Stomach (tissue), 9 donors: Measurements from ENCODE around the gene BFSP1. TPM values are rescaled to one million over a fixed set of nuclear protein-coding genes. Genes with fewer than 3 reads are reported as not detected.

Experiments
- DNase-seq, 2 donors: peaks; one replicate each; pipeline versions ENCODE4 v3.0.0 to v3.0.0-alpha.2; 2013 to 2019
- H3K27ac ChIP-seq, 5 donors: fragments of 200-600 bp in 4 of 5; sonication (generic) in 4 of 5; one replicate each; pipeline ENCODE4 v1.5.1; 2013 to 2019; ENCODE audit warnings: mild to moderate bottlenecking in 1 of 5, moderate library complexity in 1 of 5
- H3K27me3 ChIP-seq, 3 donors: fragments of 200-600 bp; sonication (generic); one replicate each; pipeline ENCODE4 v1.5.1; 2017 to 2019; ENCODE audit warnings: mixed run types in 1 of 3
- H3K36me3 ChIP-seq, 4 donors: fragments of 200-600 bp; sonication (generic); 1 replicate in 3 of 4; 2 replicates in 1 of 4; pipeline ENCODE4 v1.5.1; 2016 to 2019
- H3K4me1 ChIP-seq, 4 donors: fragments of 200-600 bp; sonication (generic); one replicate each; pipeline ENCODE4 v1.5.1; 2016 to 2019
- H3K4me3 ChIP-seq, 4 donors: fragments of 200-600 bp; sonication (generic) in 3 of 4; one replicate each; pipeline ENCODE4 v1.5.1; 2016 to 2019; ENCODE audit warnings: mild to moderate bottlenecking in 1 of 4
- H3K9me3 ChIP-seq, 4 donors: fragments of 200-600 bp; sonication (generic); one replicate each; pipeline ENCODE4 v1.5.1; 2016 to 2019
- EP300 ChIP-seq: sonication (generic); formaldehyde crosslinking; IDR thresholded peaks from one replicate; pipeline ENCODE4 v1.6.1; 2017; ENCODE audit warnings: antibody characterized with exemption
- POLR2A ChIP-seq, 4 donors: fragments of 450-650 bp; IDR thresholded peaks; one replicate each; pipeline ENCODE4 v1.6.1; 2016; ENCODE audit warnings: antibody characterized with exemption in 4 of 4, control low read depth in 2 of 4, mild to moderate bottlenecking in 1 of 4, moderate library complexity in 1 of 4
- POLR2AphosphoS5 ChIP-seq, 3 donors: sonication (generic); formaldehyde crosslinking; IDR thresholded peaks; one replicate each; pipeline ENCODE4 v1.6.1; 2016; ENCODE audit warnings: antibody characterized with exemption in 3 of 3
- WGBS, 5 donors: extraction: QIAGEN DNeasy Blood & Tissue Kit in 3 of 5; methylation state at CpG; one replicate each; pipeline versions ENCODE4 v1.1.5 to v1.1.7; 2013 to 2018; 5-methylcytosine and 5-hydroxymethylcytosine counted together
- intact Hi-C: fragments of 100-400 bp; cut with DNase I; formaldehyde crosslinking; loops from one replicate; pipeline ENCODE4 v1.15.1; 2023; ENCODE audit warnings: low total_unique reads
- polyA plus RNA-seq, 3 donors: library from polyadenylated mRNA; stranded (reverse); fragments of 200-250 nt; gene quantifications; one replicate each; pipeline ENCODE4 v1.2.3, GENCODE V29; 2013
- total RNA-seq, 5 donors: library from RNA; depleted of rRNA; stranded (reverse); fragments of >200 nt; gene quantifications; one replicate each; pipeline versions ENCODE4 v1.1.0 to v1.2.3, GENCODE V29; 2014 to 2016
- TF ChIP-seq, protein P1 (sequence below), 7 experiments: fragments of 450-650 bp in 4 of 7; fragments of 200-600 bp in 3 of 7; sonication (generic) in 3 of 7; IDR thresholded peaks; one replicate each; pipeline ENCODE4 v1.5.1; 2016 to 2019; ENCODE audit warnings: antibody characterized with exemption in 7 of 7, control low read depth in 2 of 7, mild to moderate bottlenecking in 1 of 7
- donor health status: healthy with polysubstance abuse.
- donor health status: Bipolar disorder and iron deficiency.
- donor health status: healthy.

BFSP1 gene
- total and polyA plus RNA-seq, 8 donors = 0.70 to 7.1 (median 1.7) TPM; not detected in 3

DNA sequence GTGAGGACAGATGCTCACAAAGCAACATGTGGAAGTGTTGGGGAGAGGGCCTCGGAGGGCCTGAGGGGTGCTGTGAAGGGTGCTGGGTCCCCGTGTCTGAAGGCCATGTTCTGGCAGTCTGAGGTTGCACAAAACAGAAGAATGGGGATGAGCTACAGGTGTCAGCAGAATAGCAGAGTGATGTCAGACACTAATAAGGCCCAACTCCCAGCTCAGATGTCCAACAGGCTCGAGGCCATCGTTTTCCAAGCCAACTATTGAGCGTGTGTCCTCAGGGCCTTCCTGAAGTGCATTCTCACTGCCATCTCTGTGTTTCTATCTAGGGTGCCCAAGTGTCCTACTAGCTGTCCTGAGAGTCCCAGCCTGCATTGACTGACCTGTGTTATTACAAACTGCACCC is 7.9 kb downstream of the BFSP1 start:
- no peak for DNase-seq
- 79 to 90% (median 81%) methylated on average over 5 of the region's 5 CpGs for WGBS, 5 donors
- no peaks in the 10 kb centered on the region for H3K4me1 ChIP-seq
- H3K27ac ChIP-seq = no peak overlapping the region
- H3K9me3 ChIP-seq = no peaks in the 10 kb centered on the region
- no peaks in the 10 kb centered on the region for H3K36me3 ChIP-seq
- H3K27me3 ChIP-seq = no peaks in the 10 kb centered on the region
- TF ChIP-seq EP300 (no peak), POLR2A (IDR thresholded peaks at IDR 0.05) (no peak), POLR2AphosphoS5 (IDR thresholded peaks at IDR 0.05) (no peak)
- TF ChIP-seq, protein P1, sequence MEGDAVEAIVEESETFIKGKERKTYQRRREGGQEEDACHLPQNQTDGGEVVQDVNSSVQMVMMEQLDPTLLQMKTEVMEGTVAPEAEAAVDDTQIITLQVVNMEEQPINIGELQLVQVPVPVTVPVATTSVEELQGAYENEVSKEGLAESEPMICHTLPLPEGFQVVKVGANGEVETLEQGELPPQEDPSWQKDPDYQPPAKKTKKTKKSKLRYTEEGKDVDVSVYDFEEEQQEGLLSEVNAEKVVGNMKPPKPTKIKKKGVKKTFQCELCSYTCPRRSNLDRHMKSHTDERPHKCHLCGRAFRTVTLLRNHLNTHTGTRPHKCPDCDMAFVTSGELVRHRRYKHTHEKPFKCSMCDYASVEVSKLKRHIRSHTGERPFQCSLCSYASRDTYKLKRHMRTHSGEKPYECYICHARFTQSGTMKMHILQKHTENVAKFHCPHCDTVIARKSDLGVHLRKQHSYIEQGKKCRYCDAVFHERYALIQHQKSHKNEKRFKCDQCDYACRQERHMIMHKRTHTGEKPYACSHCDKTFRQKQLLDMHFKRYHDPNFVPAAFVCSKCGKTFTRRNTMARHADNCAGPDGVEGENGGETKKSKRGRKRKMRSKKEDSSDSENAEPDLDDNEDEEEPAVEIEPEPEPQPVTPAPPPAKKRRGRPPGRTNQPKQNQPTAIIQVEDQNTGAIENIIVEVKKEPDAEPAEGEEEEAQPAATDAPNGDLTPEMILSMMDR (IDR thresholded peaks at IDR 0.05) = no peak
- H3K4me3 ChIP-seq = no peak overlapping the region
- intact Hi-C loops = no loop called here

DNA sequence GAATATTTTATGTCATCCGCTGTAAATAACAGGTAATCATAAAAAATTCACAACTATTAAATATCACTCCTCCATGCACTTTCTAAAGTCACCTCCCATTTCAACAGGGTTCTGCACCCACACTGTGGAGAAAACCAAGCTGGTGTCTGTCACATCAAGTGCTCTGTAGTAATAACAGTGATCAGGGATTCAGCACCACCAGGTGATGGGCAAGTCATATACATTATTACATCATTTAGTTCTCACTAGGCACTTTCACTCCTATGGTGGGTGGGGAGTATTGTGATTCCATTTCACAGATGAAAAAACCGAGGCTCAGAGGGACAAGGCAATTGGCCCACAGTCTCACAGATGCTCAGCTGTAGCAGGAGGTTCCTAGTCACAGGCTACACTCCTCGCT is 8.7 kb downstream of the BFSP1 start:
- Histone ChIP-seq H3K4me3 (no peak overlapping the region), H3K4me1 (no peaks in the 10 kb centered on the region), H3K27me3 (no peaks in the 10 kb centered on the region), H3K27ac (no peak overlapping the region), H3K36me3 (no peaks in the 10 kb centered on the region), H3K9me3 (no peaks in the 10 kb centered on the region)
- intact Hi-C loops = no loop called here
- TF ChIP-seq POLR2A (IDR thresholded peaks at IDR 0.05) (no peak), EP300 (no peak), POLR2AphosphoS5 (IDR thresholded peaks at IDR 0.05) (no peak)
- TF ChIP-seq, protein P1 (IDR thresholded peaks at IDR 0.05) = no peak
- WGBS, 5 donors = 74 to 81% (median 79%) methylated on average over 3 of the region's 3 CpGs
- no peak for DNase-seq

DNA sequence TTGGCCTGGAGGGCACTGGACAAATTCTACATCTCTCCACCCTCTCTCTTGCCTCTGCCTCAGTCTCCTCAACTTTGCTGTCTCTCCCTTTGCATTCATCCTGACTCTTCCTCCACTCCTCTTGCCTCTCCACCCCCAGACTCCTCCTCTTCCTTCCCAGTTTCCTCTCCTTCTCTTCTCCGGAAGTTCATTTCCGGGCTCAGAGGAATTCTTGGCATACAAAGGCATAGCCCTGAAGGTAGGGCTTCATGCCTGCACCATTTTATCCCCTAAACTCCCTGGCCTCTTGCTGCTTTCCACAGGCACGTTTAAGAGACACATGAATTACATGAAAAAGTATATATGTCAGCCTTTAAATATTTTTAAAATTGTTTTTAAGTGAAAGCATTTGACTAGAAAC is 10.6 kb downstream of the BFSP1 start:
- 54 to 63% (median 56%) methylated on average over 3 of the region's 3 CpGs for WGBS, 5 donors
- Histone ChIP-seq H3K27me3 (no peaks in the 10 kb centered on the region), H3K9me3 (no peaks in the 10 kb centered on the region), H3K4me3 (no peak overlapping the region), H3K36me3 (no peaks in the 10 kb centered on the region), H3K27ac (no peak overlapping the region), H3K4me1 (no peaks in the 10 kb centered on the region)
- no peak for DNase-seq
- intact Hi-C loops = no loop called here
- TF ChIP-seq EP300 (no peak), POLR2A (IDR thresholded peaks at IDR 0.05) (no peak), POLR2AphosphoS5 (IDR thresholded peaks at IDR 0.05) (no peak)
- TF ChIP-seq, protein P1 (IDR thresholded peaks at IDR 0.05) = no peak

DNA sequence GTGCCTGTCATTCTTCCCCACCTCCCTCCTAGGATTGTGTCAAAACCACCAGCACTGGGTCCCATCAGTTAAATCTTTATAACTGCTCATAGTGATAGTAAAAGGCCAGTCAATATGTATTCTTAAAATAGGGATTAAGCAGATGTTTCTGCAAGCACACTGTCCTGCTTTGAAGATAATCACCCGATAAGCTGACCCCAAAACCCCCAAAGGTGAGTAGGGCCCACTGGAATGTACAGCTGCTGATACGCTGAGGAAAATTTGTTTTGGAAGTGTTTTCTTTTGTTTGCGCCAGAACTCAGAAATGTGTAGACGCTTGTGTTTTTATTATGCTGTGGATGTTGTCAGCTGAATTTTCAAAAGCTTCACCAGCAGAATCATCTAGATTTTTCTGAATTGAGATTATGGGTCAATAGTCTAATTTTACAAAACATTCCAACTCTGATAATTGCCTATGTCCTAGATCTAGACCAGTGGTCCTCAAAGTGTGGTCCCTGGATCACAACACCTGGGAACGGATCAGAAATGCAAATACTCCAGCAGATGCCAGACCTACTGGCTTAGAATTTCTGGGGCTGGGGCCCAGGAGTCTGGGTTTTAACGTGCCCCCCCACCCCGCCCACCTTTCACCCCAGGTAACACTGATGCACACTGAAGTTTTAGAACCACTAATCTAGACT is 11.4 kb downstream of the BFSP1 start:
- Histone ChIP-seq H3K36me3 (no peaks in the 10 kb centered on the region), H3K27ac (no peak overlapping the region), H3K4me3 (no peak overlapping the region), H3K4me1 (no peaks in the 10 kb centered on the region), H3K9me3 (no peaks in the 10 kb centered on the region), H3K27me3 (no peaks in the 10 kb centered on the region)
- intact Hi-C loops = no loop called here
- no peak for TF ChIP-seq POLR2A (IDR thresholded peaks at IDR 0.05)
- TF ChIP-seq, protein P1 (IDR thresholded peaks at IDR 0.05) = no peak
- TF ChIP-seq EP300 = no peak
- TF ChIP-seq POLR2AphosphoS5 (IDR thresholded peaks at IDR 0.05) = no peak
- DNase-seq = no peak
- 73 to 83% (median 78%) methylated on average over 7 of the region's 7 CpGs for WGBS, 5 donors
